ENCODE measurements around the gene BMPR1B.
"Not testable (repeated sequence)": the region's sequence is repeated elsewhere in the genome, so short reads cannot be mapped to it uniquely, and the experiment has no call there.

The BMPR1B gene

GRCh38 chr4:95058991-95059390 lies 301.2 kb downstream of the BMPR1B start:
- no peak overlapping the region for H3K4me3 ChIP-seq (ENCODE audit: low read length)
- no peak for TF ChIP-seq ZNF274 (IDR thresholded peaks at IDR 0.05; ENCODE audit: low read depth, low read length)

- no peak for TF ChIP-seq ZNF274 (IDR thresholded peaks at IDR 0.05; ENCODE audit: low read depth, low read length)
- no peak overlapping the region for H3K4me3 ChIP-seq (ENCODE audit: low read length)
Observed at GRCh38 chr4:95059663-95060062, 301.9 kb downstream of the BMPR1B start.

GRCh38 chr4:95061220-95061619 lies 303.5 kb downstream of the BMPR1B start:
- TF ChIP-seq ZNF274 (IDR thresholded peaks at IDR 0.05; ENCODE audit: low read depth, low read length) = no peak
- no peak overlapping the region for H3K4me3 ChIP-seq (ENCODE audit: low read length)

GRCh38 chr4:95061801-95062200 lies 304.0 kb downstream of the BMPR1B start:
- not testable (repeated sequence) for H3K4me3 ChIP-seq (ENCODE audit: low read length)

GRCh38 chr4:95066050-95066449 lies 308.3 kb downstream of the BMPR1B start:
- H3K4me3 ChIP-seq (ENCODE audit: low read length) = no peak overlapping the region
- TF ChIP-seq ZNF274 (IDR thresholded peaks at IDR 0.05; ENCODE audit: low read depth, low read length) = no peak

- H3K4me3 ChIP-seq (ENCODE audit: low read length) = no peak overlapping the region
- TF ChIP-seq ZNF274 (IDR thresholded peaks at IDR 0.05; ENCODE audit: low read depth, low read length) = no peak
Observed at GRCh38 chr4:95068401-95068800, 310.6 kb downstream of the BMPR1B start.

GRCh38 chr4:95068818-95069478 lies 311.2 kb downstream of the BMPR1B start:
- H3K4me3 ChIP-seq (ENCODE audit: low read length) = no peak overlapping the region
- no peak for TF ChIP-seq ZNF274 (IDR thresholded peaks at IDR 0.05; ENCODE audit: low read depth, low read length)

- no peak overlapping the region for H3K4me3 ChIP-seq (ENCODE audit: low read length)
- TF ChIP-seq ZNF274 (IDR thresholded peaks at IDR 0.05; ENCODE audit: low read depth, low read length) = no peak
Observed at GRCh38 chr4:95071851-95072250, 314.1 kb downstream of the BMPR1B start.

GRCh38 chr4:95073646-95074045 lies 315.9 kb downstream of the BMPR1B start:
- no peak overlapping the region for H3K4me3 ChIP-seq (ENCODE audit: low read length)
- no peak for TF ChIP-seq ZNF274 (IDR thresholded peaks at IDR 0.05; ENCODE audit: low read depth, low read length)

- TF ChIP-seq ZNF274 (IDR thresholded peaks at IDR 0.05; ENCODE audit: low read depth, low read length) = no peak
Observed at GRCh38 chr4:95077864-95078263, 320.1 kb downstream of the BMPR1B start.

GRCh38 chr4:95080969-95081368 lies 323.2 kb downstream of the BMPR1B start:
- no peak for TF ChIP-seq ZNF274 (IDR thresholded peaks at IDR 0.05; ENCODE audit: low read depth, low read length)

More at GRCh38 chr4:95077864-95078263, 320.1 kb downstream of the BMPR1B start:
- H3K4me3 ChIP-seq (ENCODE audit: low read length) = no peak overlapping the region

GRCh38 chr4:95084584-95084983 lies 326.8 kb downstream of the BMPR1B start:
- TF ChIP-seq ZNF274 (IDR thresholded peaks at IDR 0.05; ENCODE audit: low read depth, low read length) = no peak
- no peak overlapping the region for H3K4me3 ChIP-seq (ENCODE audit: low read length)

More at GRCh38 chr4:95080969-95081368, 323.2 kb downstream of the BMPR1B start:
- no peak overlapping the region for H3K4me3 ChIP-seq (ENCODE audit: low read length)

- no peak for TF ChIP-seq ZNF274 (IDR thresholded peaks at IDR 0.05; ENCODE audit: low read depth, low read length)
- no peak overlapping the region for H3K4me3 ChIP-seq (ENCODE audit: low read length)
Observed at GRCh38 chr4:95085124-95085833, 327.5 kb downstream of the BMPR1B start.

GRCh38 chr4:95086551-95086950 lies 328.8 kb downstream of the BMPR1B start:
- TF ChIP-seq ZNF274 (IDR thresholded peaks at IDR 0.05; ENCODE audit: low read depth, low read length) = no peak
- H3K4me3 ChIP-seq (ENCODE audit: low read length) = no peak overlapping the region

GRCh38 chr4:95087657-95088455 lies 330.1 kb downstream of the BMPR1B start:
- no peak overlapping the region for H3K4me3 ChIP-seq (ENCODE audit: low read length)
- TF ChIP-seq ZNF274 (IDR thresholded peaks at IDR 0.05; ENCODE audit: low read depth, low read length) = no peak

All from GM08714 (cell line).